Lung (tissue), 12 donors: ENCODE results near the gene VAT1L. TPM values are rescaled to one million over a fixed set of nuclear protein-coding genes. Genes with fewer than 3 reads are reported as not detected.

Experiments used
- ATAC-seq: fragments of 200-7000 bp; cut with Tn5 transposase; one replicate; pipeline ENCODE4 v1.9.1; 2020; ENCODE audit warnings: moderate number of reproducible peaks; ENCODE audit not compliant: insufficient read depth, low FRiP score
- DNase-seq, 3 donors: peaks; one replicate each; pipeline ENCODE4 v3.0.0-alpha.2; 2013 to 2017
- H3K27ac ChIP-seq, 2 donors: one replicate each; pipeline ENCODE4 v1.5.1; 2013; ENCODE audit warnings: mild to moderate bottlenecking in 2 of 2, moderate library complexity in 2 of 2, control low read depth in 1 of 2, inconsistent platforms in 1 of 2, low read depth in 1 of 2, low read length in 1 of 2
- H3K27me3 ChIP-seq, 3 donors: one replicate each; pipeline ENCODE4 v1.5.1; 2013; ENCODE audit warnings: low read length in 2 of 3; ENCODE audit not compliant: control insufficient read depth in 3 of 3, insufficient read depth in 3 of 3
- H3K36me3 ChIP-seq, 4 donors: one replicate each; pipeline ENCODE4 v1.5.1; 2013; ENCODE audit warnings: low read length in 4 of 4, mild to moderate bottlenecking in 1 of 4, moderate library complexity in 1 of 4; ENCODE audit not compliant: control insufficient read depth in 4 of 4, insufficient read depth in 4 of 4
- H3K4me1 ChIP-seq, 5 donors: one replicate each; pipeline ENCODE4 v1.5.1; 2013; ENCODE audit warnings: low read length in 5 of 5, mild to moderate bottlenecking in 2 of 5, moderate library complexity in 1 of 5; ENCODE audit not compliant: control insufficient read depth in 5 of 5, insufficient read depth in 5 of 5
- H3K4me3 ChIP-seq: one replicate; pipeline ENCODE4 v1.5.1; 2013; ENCODE audit warnings: mild to moderate bottlenecking, control low read depth, moderate library complexity
- H3K9ac ChIP-seq, 2 donors: one replicate each; pipeline ENCODE4 v1.5.1; 2013; ENCODE audit warnings: low read length in 2 of 2, control low read depth in 1 of 2; ENCODE audit not compliant: insufficient read depth in 1 of 2
- H3K9me3 ChIP-seq, 4 donors: one replicate each; pipeline ENCODE4 v1.5.1; 2013; ENCODE audit warnings: low read length in 3 of 4, mild to moderate bottlenecking in 1 of 4, moderate library complexity in 1 of 4; ENCODE audit not compliant: control insufficient read depth in 4 of 4, insufficient read depth in 3 of 4
- CTCF ChIP-seq: IDR thresholded peaks from 2 replicates; pipeline ENCODE4 v1.5.1; 2012; ENCODE audit warnings: mild to moderate bottlenecking; ENCODE audit errors: control extremely low read depth, extremely low read depth
- WGBS, 2 donors: extraction: QIAGEN DNeasy Blood & Tissue Kit; methylation state at CpG; one replicate each; pipeline ENCODE4 v1.1.7; 2013; 5-methylcytosine and 5-hydroxymethylcytosine counted together
- polyA plus RNA-seq, 2 donors: library from polyadenylated mRNA; stranded (reverse); fragments of 200-250 nt; gene quantifications; one replicate each; pipeline ENCODE4 v1.2.1, GENCODE V29; 2013
- total RNA-seq, 2 donors: library from RNA; depleted of rRNA in 1 of 2; stranded (reverse); fragments of >200 nt in 1 of 2; gene quantifications; one replicate each; pipeline ENCODE4 v1.2.1, GENCODE V29; 2014 to 2021
- donor health status: control.
- donor health status: control.
- donor health status: Bipolar disorder and iron deficiency.
- donor health status: healthy.
- donor health status: DM: yes; HTN: yes; CAD: no.

Gene VAT1L
- total and polyA plus RNA-seq, 4 donors: 0.14 to 3.3 (median 0.26) TPM

GRCh38 chr16:77767211-77767610, 21.2 kb upstream of the VAT1L start:
- H3K4me3 ChIP-seq: no peak overlapping the region
- H3K4me1 ChIP-seq: peaks cover 3 to 16% (median 7%) of the 10 kb centered on the region in 5 donors
- H3K9ac ChIP-seq: no peak overlapping the region
- no peaks in the 10 kb centered on the region for H3K36me3 ChIP-seq
- no peaks in the 10 kb centered on the region for H3K9me3 ChIP-seq
- DNase-seq: no peak
- WGBS, 2 donors: 63 to 66% methylated on average over 4 of the region's 4 CpGs
- no peak for ATAC-seq
- no peak for TF ChIP-seq CTCF
- H3K27me3 ChIP-seq: no peaks in the 10 kb centered on the region
- no peak overlapping the region for H3K27ac ChIP-seq

GRCh38 chr16:77767826-77768225, 20.5 kb upstream of the VAT1L start:
- no peaks in the 10 kb centered on the region for H3K36me3 ChIP-seq
- TF ChIP-seq CTCF: no peak

GRCh38 chr16:77775911-77776909, 12.2 kb upstream of the VAT1L start:
- Histone ChIP-seq H3K4me3 (no peak overlapping the region), H3K4me1 (no peaks in the 10 kb centered on the region), H3K36me3 (no peaks in the 10 kb centered on the region), H3K27ac (no peak overlapping the region), H3K9me3 (peaks cover 0 to 3% (median 0%) of the 10 kb centered on the region in 4 donors), H3K27me3 (no peaks in the 10 kb centered on the region), H3K9ac (no peak overlapping the region)
- TF ChIP-seq CTCF: no peak
- DNase-seq (no peak), ATAC-seq (no peak)
- WGBS, 2 donors: 83 to 86% methylated on average over 6 of the region's 6 CpGs

More at GRCh38 chr16:77767826-77768225, 20.5 kb upstream of the VAT1L start:
- DNase-seq: no peak
- WGBS, 2 donors: 48 to 62% methylated on average over 3 of the region's 3 CpGs
- Histone ChIP-seq H3K27me3 (no peaks in the 10 kb centered on the region), H3K9me3 (no peaks in the 10 kb centered on the region), H3K4me3 (no peak overlapping the region), H3K27ac (no peak overlapping the region), H3K4me1 (peaks cover 0 to 10% (median 7%) of the 10 kb centered on the region in 5 donors), H3K9ac (no peak overlapping the region)
- no peak for ATAC-seq
